K562 (cell line): ENCODE measurements around the gene OMP. TPM values are rescaled to one million over a fixed set of nuclear protein-coding genes. Genes with fewer than 3 reads are reported as not detected.

Experiments
- ATAC-seq: fragments of 200-7000 bp; cut with Tn5 transposase; 3 replicates; pipeline ENCODE4 v1.9.1; 2020; ENCODE audit warnings: moderate library complexity
- BruUV-seq: library from RNA; stranded (reverse); fragments of 400-500 nt; replicated peaks from 2 replicates; lab custom pipeline; 2021; lab: Mats Ljungman, UMichigan
- CTCF ChIA-PET: fragments of 300-600 bp; formaldehyde crosslinking; extraction: SDS; loops from one replicate; lab custom pipeline; 2021; ENCODE audit warnings: low intra/inter-chr PET ratio; lab: Yijun Ruan, JAX
- POLR2A ChIA-PET: fragments of 300-600, 350-650 bp; sonication (Branson Sonifier 250); formaldehyde crosslinking; extraction: SDS; loops from one replicate; lab custom pipeline; 2021; ENCODE audit warnings: antibody characterized with exemption, inconsistent platforms; lab: Yijun Ruan, JAX
- DNase-seq, 4 experiments: peaks; one replicate each; pipeline versions ENCODE4 v3.0.0 to v3.0.0-alpha.2; 2011 to 2018; ENCODE audit warnings: low spot score in 3 of 4, mixed read lengths in 3 of 4; ENCODE audit errors: extremely low read depth in 1 of 4
- FAIRE-seq: peaks from 2 replicates; lab custom pipeline; 2011; peaks lifted over from hg19 to GRCh38; lab: Jason Lieb, UNC
- H2AFZ ChIP-seq: 2 replicates; pipeline ENCODE4 v1.6.0; 2011; ENCODE audit warnings: low read depth, low read length, control low read depth, inconsistent platforms
- H3K27ac ChIP-seq: fragments of 200-600 bp; 3 replicates; pipeline ENCODE4 v1.8.0; 2011; ENCODE audit warnings: low read depth, mild to moderate bottlenecking, control low read depth, inconsistent platforms, low read length, moderate library complexity, mixed read lengths; ENCODE audit errors: extremely low read depth
- H3K27me3 ChIP-seq, 2 experiments: fragments of 300-600 bp in 1 of 2; 2 replicates in 1 of 2; 3 replicates in 1 of 2; pipeline versions ENCODE4 v1.6.0 to v1.8.0; 2011; ENCODE audit warnings: inconsistent platforms in 2 of 2, low read length in 2 of 2, mild to moderate bottlenecking in 1 of 2, mixed read lengths in 1 of 2, moderate library complexity in 1 of 2; ENCODE audit not compliant: control insufficient read depth in 2 of 2, insufficient read depth in 2 of 2
- H3K36me3 ChIP-seq: fragments of 300-600 bp; 3 replicates; pipeline ENCODE4 v1.8.0; 2011; ENCODE audit warnings: mild to moderate bottlenecking, low read length, inconsistent platforms; ENCODE audit not compliant: control insufficient read depth, insufficient read depth
- H3K4me1 ChIP-seq, 2 experiments: fragments of 200-600 bp in 1 of 2; replicated peaks in 1 of 2; 2 replicates in 1 of 2; 3 replicates in 1 of 2; pipeline versions ENCODE4 v1.5.1 to v1.8.0; 2011; ENCODE audit warnings: inconsistent platforms in 2 of 2, low read length in 2 of 2, mild to moderate bottlenecking in 1 of 2, mixed read lengths in 1 of 2, moderate library complexity in 1 of 2; ENCODE audit not compliant: control insufficient read depth in 2 of 2, insufficient read depth in 2 of 2
- H3K4me2 ChIP-seq: 2 replicates; pipeline ENCODE4 v1.6.1; 2011; ENCODE audit warnings: low read length, control low read depth, inconsistent platforms, mixed read lengths; ENCODE audit not compliant: insufficient read depth
- H3K4me3 ChIP-seq: fragments of 200-600 bp; sonication (generic), shearing (Covaris generic); 2 replicates; pipeline ENCODE4 v1.5.1; 2016; ENCODE audit warnings: control low read depth, inconsistent platforms
- H3K79me2 ChIP-seq: fragments of 200-600 bp; 3 replicates; pipeline ENCODE4 v1.8.0; 2011; ENCODE audit warnings: low read length, inconsistent platforms; ENCODE audit not compliant: control insufficient read depth, insufficient read depth
- H3K9ac ChIP-seq, 2 experiments: 2 replicates each; pipeline versions ENCODE4 v1.6.0 to v1.6.1; 2011; ENCODE audit warnings: low read depth in 2 of 2, low read length in 2 of 2, control low read depth in 1 of 2, inconsistent platforms in 1 of 2, mild to moderate bottlenecking in 1 of 2, mixed read lengths in 1 of 2; ENCODE audit not compliant: insufficient read depth in 1 of 2
- H3K9me1 ChIP-seq: one replicate; pipeline ENCODE4 v1.6.0; 2011; ENCODE audit warnings: inconsistent platforms, mild to moderate bottlenecking, low read length, moderate library complexity; ENCODE audit not compliant: control insufficient read depth, insufficient read depth
- H3K9me3 ChIP-seq: replicated peaks from 2 replicates; pipeline ENCODE4 v1.5.1; 2011; ENCODE audit warnings: low read depth, low read length, inconsistent platforms; ENCODE audit not compliant: control insufficient read depth, insufficient read depth
- H4K20me1 ChIP-seq: replicated peaks from 2 replicates; pipeline ENCODE4 v1.6.1; 2011; ENCODE audit warnings: low read length, inconsistent platforms, mixed read lengths; ENCODE audit not compliant: control insufficient read depth, insufficient read depth
- FOXJ3 ChIP-seq: sonication (generic); formaldehyde crosslinking; IDR thresholded peaks from 2 replicates; pipeline ENCODE4 v1.4.0; 2020; ENCODE audit warnings: mild to moderate bottlenecking, missing genetic modification reagents
- SMAD3 ChIP-seq: fragments of 450-650 bp; formaldehyde crosslinking; conservative IDR thresholded peaks from 2 replicates; pipeline ENCODE4 v1.4.0; 2020; ENCODE audit warnings: mild to moderate bottlenecking
- SPI1 ChIP-seq: IDR thresholded peaks from 2 replicates; pipeline ENCODE4 v1.6.1; 2011; ENCODE audit warnings: low read depth, low read length, control low read depth, borderline replicate concordance
- ZNF3 ChIP-seq: fragments of 250-450 bp; sonication (Bioruptor Pico); IDR thresholded peaks from 2 replicates; pipeline ENCODE4 v1.5.0; 2021; ENCODE audit warnings: mild to moderate bottlenecking, moderate library complexity
- WGBS: fragments of 100-300 bp; shearing (Covaris generic); methylation state at CpG from one replicate; pipeline ENCODE4 v1.1.6; 2016; ENCODE audit warnings: low coverage, mixed read lengths; ENCODE audit not compliant: insufficient coverage; ENCODE audit errors: missing lambda C conversion rate; 5-methylcytosine and 5-hydroxymethylcytosine counted together
- in situ Hi-C: fragments of 300-500 bp; cut with MboI; formaldehyde crosslinking; loops from 4 replicates; pipeline ENCODE4 v1.15.0; 2018; ENCODE audit warnings: inconsistent platforms, mixed read lengths
- intact Hi-C: fragments of 100-400 bp; cut with micrococcal nuclease; formaldehyde crosslinking; loops from 2 replicates; pipeline ENCODE4 v1.14.2; 2022
- polyA plus RNA-seq, 8 experiments: library from polyadenylated mRNA; depleted of rRNA in 4 of 8; stranded (reverse) in 5 of 8; unstranded in 3 of 8; fragments of >200 nt; fragmentation: Nextera tagmentation in 2 of 8; fragmentation: Illumina TruSeq in 1 of 8; extraction: Ambion mirVana in 2 of 8; extraction: Trizol in 1 of 8; gene quantifications; 2 replicates each; pipeline versions ENCODE4 v1.2.1 to v1.2.3, GENCODE V29; 2011 to 2014; ENCODE audit warnings: inconsistent platforms in 1 of 8, missing spikeins in 1 of 8
- total RNA-seq, 7 experiments: library from RNA; depleted of rRNA in 6 of 7; stranded (reverse); fragments of >200 nt in 6 of 7; fragmentation: Illumina TruSeq in 2 of 7; extraction: Trizol in 2 of 7; gene quantifications; 2 replicates each; pipeline versions ENCODE4 v1.2.1 to v1.2.3, GENCODE V29; 2011 to 2021; ENCODE audit warnings: low replicate concordance in 1 of 7
- TF ChIP-seq, protein P1 (sequence below): fragments of 450-650 bp; formaldehyde crosslinking; IDR thresholded peaks from 2 replicates; pipeline ENCODE4 v1.4.0; 2022; ENCODE audit warnings: mild to moderate bottlenecking, moderate library complexity
- TF ChIP-seq, protein P2 (sequence below), 2 experiments: fragments of 450-650 bp; IDR thresholded peaks; 2 replicates each; pipeline ENCODE4 v1.6.1; 2018; ENCODE audit warnings: mild to moderate bottlenecking in 2 of 2, low read depth in 1 of 2; ENCODE audit not compliant: partially characterized antibody in 2 of 2

The OMP gene
- total and polyA plus RNA-seq, 9 of the 15 experiments (the other 6 are each of a cell fraction or from before 2014, with no cell fraction given), result not detected

DNA sequence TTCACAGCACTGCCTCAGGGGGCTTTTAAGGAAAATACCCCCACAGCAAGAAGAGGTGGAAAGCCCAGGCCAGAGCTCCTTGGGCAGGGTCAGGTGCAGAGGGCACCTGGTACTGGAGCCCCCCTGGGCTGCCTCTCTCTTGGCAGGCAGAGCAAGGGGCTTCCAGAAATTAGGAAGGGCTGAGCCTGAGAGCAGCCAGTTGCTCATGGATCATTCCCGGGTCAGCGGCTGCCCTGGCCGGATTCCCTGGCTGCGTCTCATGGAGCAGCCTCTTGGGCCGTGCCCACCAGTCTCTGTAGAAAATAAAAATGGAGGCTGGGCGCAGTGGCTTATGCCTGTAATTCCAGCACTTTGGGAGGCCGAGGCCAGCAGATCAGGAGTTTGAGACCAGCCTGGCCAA, 10.3 kb upstream of the OMP start:
- Histone ChIP-seq H3K9me3 (no peaks in the 10 kb centered on the region), H3K4me3 (no peak overlapping the region), H3K9me1 (no peaks in the 10 kb centered on the region), H2AFZ (no peak overlapping the region), H3K27me3 (peaks cover 0 to 30% of the 10 kb centered on the region in 2 experiments; a peak in 3 of 5 replicates), H3K27ac (no peak overlapping the region), H3K4me1 (peaks cover 0 to 15% of the 10 kb centered on the region in 2 experiments; a peak in 2 of 5 replicates), H3K79me2 (no peaks in the 10 kb centered on the region), H4K20me1 (peaks cover 7% of the 10 kb centered on the region; the same call in 1 of the 2 replicates), H3K36me3 (no peaks in the 10 kb centered on the region), H3K4me2 (no peak overlapping the region), H3K9ac (no peak overlapping the region)
- ATAC-seq, result no peak
- in situ Hi-C loops, result loop anchor here (5.0 kb wide), 1 partner anchor 45 kb away; no protein-coding TSS in a partner anchor
- no peak for TF ChIP-seq SPI1
- no peak for TF ChIP-seq ZNF3 (CRISPR knock-in tag)
- TF ChIP-seq, protein P1, sequence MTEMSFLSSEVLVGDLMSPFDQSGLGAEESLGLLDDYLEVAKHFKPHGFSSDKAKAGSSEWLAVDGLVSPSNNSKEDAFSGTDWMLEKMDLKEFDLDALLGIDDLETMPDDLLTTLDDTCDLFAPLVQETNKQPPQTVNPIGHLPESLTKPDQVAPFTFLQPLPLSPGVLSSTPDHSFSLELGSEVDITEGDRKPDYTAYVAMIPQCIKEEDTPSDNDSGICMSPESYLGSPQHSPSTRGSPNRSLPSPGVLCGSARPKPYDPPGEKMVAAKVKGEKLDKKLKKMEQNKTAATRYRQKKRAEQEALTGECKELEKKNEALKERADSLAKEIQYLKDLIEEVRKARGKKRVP (CRISPR knock-in tag), result no peak
- TF ChIP-seq SMAD3 (CRISPR knock-in tag), result no peak
- no peak for TF ChIP-seq FOXJ3 (CRISPR knock-in tag)
- TF ChIP-seq, protein P2, sequence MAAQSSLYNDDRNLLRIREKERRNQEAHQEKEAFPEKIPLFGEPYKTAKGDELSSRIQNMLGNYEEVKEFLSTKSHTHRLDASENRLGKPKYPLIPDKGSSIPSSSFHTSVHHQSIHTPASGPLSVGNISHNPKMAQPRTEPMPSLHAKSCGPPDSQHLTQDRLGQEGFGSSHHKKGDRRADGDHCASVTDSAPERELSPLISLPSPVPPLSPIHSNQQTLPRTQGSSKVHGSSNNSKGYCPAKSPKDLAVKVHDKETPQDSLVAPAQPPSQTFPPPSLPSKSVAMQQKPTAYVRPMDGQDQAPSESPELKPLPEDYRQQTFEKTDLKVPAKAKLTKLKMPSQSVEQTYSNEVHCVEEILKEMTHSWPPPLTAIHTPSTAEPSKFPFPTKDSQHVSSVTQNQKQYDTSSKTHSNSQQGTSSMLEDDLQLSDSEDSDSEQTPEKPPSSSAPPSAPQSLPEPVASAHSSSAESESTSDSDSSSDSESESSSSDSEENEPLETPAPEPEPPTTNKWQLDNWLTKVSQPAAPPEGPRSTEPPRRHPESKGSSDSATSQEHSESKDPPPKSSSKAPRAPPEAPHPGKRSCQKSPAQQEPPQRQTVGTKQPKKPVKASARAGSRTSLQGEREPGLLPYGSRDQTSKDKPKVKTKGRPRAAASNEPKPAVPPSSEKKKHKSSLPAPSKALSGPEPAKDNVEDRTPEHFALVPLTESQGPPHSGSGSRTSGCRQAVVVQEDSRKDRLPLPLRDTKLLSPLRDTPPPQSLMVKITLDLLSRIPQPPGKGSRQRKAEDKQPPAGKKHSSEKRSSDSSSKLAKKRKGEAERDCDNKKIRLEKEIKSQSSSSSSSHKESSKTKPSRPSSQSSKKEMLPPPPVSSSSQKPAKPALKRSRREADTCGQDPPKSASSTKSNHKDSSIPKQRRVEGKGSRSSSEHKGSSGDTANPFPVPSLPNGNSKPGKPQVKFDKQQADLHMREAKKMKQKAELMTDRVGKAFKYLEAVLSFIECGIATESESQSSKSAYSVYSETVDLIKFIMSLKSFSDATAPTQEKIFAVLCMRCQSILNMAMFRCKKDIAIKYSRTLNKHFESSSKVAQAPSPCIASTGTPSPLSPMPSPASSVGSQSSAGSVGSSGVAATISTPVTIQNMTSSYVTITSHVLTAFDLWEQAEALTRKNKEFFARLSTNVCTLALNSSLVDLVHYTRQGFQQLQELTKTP (IDR thresholded peaks at IDR 0.05; ENCODE audit: low read depth in 1 of 2, partially characterized antibody in 2 of 2), result no peak
- DNase-seq, result no peak
- ChIA-PET POLR2A (interaction anchor here (0.9 to 1.2 kb wide), 3 partner anchors 10 to 357 kb away, joined by 3 to 4 read pairs (median 3); no protein-coding TSS in a partner anchor), CTCF (interaction anchor here (0.7 to 3.9 kb wide), 2 partner anchors 46 to 85 kb away, joined by 3 to 50 read pairs; no protein-coding TSS in a partner anchor)
- intact Hi-C loops, result loop anchor here (5.0 kb wide), 1 partner anchor 360 kb away; no protein-coding TSS in a partner anchor
- WGBS, result 2% methylated on average over 7 of the region's 7 CpGs
- no TSS peak for BruUV-seq
- no peak for FAIRE-seq
